ENCODE data around the gene GOLGA8O. TPM values are rescaled to one million over a fixed set of nuclear protein-coding genes. Genes with fewer than 3 reads are reported as not detected.
"Not testable (repeated sequence)": the region's sequence is repeated elsewhere in the genome, so short reads cannot be mapped to it uniquely, and the experiment has no call there.

Gene GOLGA8O
- total and polyA plus RNA-seq, 2 donors (not counting 3 experiments of a cell fraction or from before 2014, with no cell fraction given): 0.08 to 2.1 TPM

DNA sequence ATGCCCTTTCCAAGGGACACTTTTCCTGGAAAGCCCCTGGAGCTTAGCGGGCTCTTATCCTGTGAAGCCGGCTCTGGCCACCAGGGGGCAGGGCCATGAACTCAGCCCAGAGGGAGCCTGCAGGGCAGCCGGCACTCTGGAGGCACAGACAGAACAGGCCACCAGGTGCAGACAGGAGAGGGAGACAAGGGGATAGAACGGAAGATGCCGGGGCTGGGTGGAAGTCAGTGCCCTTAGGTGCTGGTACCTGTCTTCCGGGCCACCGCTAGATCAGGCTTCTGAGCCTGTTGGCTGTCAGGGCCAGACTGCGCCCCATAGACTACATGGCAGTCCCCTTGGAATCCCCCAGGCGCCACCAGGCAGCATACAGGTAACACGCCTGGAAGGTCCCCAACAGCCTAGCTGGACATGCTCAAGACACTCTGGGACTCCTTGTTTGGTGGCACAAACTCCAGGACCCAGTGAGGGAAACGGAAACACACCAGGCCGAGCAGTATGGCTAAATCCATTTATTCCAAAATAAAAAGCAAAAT lies 14.9 kb downstream of the GOLGA8O start:
- H2AFZ ChIP-seq (ENCODE audit: low read depth, low read length); H3K27ac ChIP-seq (ENCODE audit: insufficient read depth, low read depth, low read length); H3K9ac ChIP-seq (replicated peaks; ENCODE audit: extremely low read depth, insufficient read depth, low read length); H3K9me1 ChIP-seq (replicated peaks; ENCODE audit: control insufficient read depth, extremely low read depth, insufficient read depth, low read length); DNase-seq (ENCODE audit: low read depth, low spot score); H3K9me3 ChIP-seq (replicated peaks; ENCODE audit: control insufficient read depth, insufficient read depth, low read length); H3K79me2 ChIP-seq (ENCODE audit: control insufficient read depth, insufficient read depth, low read length); POLR2A ChIA-PET; BruUV-seq (replicated peaks); CTCF ChIA-PET; H3K4me2 ChIP-seq (ENCODE audit: insufficient read depth, low read length); dilution Hi-C loops (cut with MboI; ENCODE audit: extremely low pct_ligation_motif_present, low sequenced_read_pairs); H3K36me3 ChIP-seq (ENCODE audit: control insufficient read depth in 2 of 2, extremely low read depth in 1 of 2, insufficient read depth in 2 of 2, low read length in 2 of 2); intact Hi-C loops (cut with micrococcal nuclease); H3K4me1 ChIP-seq (ENCODE audit: control insufficient read depth, extremely low read depth, insufficient read depth, low read length); FAIRE-seq; H3K27me3 ChIP-seq (ENCODE audit: control insufficient read depth in 2 of 2, insufficient read depth in 2 of 2, low read length in 2 of 2); H3K4me3 ChIP-seq (replicated peaks in 1 of 3; ENCODE audit: insufficient read depth in 1 of 3, low read depth in 1 of 3, low read length in 3 of 3); H4K20me1 ChIP-seq (replicated peaks; ENCODE audit: control insufficient read depth, extremely low read depth, insufficient read depth, low read length): not testable (repeated sequence)

DNA sequence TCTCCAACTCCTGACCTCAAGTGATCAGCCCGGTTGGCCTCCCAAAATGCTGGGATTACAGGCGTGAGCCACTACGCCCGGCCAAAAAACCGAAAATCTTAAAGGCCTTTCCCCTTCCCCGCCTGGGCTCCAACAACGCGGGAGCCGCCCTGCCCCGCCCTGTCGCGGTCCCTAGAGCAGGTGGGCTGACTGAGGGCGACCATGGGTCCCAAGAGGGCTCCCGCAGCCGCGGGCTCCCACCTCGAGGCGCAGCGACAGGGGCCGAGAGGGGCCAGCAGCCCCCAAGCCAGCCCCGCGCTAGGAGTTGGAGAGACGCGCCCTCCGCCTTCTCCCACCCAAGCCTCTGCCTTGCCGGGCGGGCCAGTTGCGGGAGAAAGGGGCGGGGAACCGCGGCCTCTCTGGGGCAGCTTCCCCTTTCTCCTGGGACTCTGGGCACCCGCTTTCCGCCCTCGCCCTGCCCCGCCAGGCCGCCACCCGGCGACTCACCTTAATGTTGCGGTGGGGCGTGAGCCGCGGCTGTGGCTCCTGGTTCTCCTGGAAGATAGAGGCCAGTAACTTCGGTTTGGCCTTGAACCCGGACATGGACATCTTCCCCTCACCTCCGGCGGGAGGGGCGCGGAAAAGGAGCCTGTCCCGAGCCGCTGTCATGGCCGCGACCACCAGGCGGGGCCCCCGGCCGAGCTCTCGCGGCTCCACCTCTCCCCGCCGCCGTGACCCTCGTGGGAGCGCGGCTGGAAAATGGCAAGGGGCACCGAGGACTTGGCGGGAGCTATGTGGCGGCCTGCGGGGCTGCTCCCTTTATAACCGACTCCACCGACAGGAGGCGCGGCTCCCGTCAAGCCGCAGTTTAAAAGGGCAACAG lies 21.1 kb downstream of the GOLGA8O start:
- H3K36me3 ChIP-seq (ENCODE audit: control insufficient read depth in 2 of 2, extremely low read depth in 1 of 2, insufficient read depth in 2 of 2, low read length in 2 of 2); FAIRE-seq: not testable (repeated sequence)

DNA sequence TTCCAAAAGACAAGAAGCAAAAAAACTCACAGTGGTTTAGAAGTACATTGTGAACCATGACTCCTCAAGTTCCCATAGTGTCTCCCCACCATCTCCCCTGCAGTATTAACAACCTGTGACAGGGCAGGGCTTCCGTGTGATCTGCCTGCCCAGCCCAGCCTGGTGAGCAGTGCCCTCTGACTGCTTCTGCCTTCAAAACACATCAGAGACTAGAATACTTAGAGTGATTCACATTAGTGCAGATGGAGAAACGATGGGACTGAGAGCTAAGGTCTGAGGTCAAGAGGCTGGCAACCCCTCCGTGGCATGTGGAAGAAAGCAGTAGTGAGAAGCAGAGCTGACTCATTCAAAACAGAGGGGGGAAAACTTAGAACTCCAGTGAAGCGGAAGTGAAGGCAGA lies 27.8 kb downstream of the GOLGA8O start:
- intact Hi-C loops (cut with micrococcal nuclease); H3K79me2 ChIP-seq (ENCODE audit: control insufficient read depth, insufficient read depth, low read length); POLR2A ChIA-PET; H3K4me1 ChIP-seq (ENCODE audit: control insufficient read depth, extremely low read depth, insufficient read depth, low read length); H3K27me3 ChIP-seq (ENCODE audit: control insufficient read depth in 2 of 2, insufficient read depth in 2 of 2, low read length in 2 of 2); H3K9me3 ChIP-seq (replicated peaks; ENCODE audit: control insufficient read depth, insufficient read depth, low read length); H2AFZ ChIP-seq (ENCODE audit: low read depth, low read length); CTCF ChIA-PET; H3K4me2 ChIP-seq (ENCODE audit: insufficient read depth, low read length); H3K9ac ChIP-seq (replicated peaks; ENCODE audit: extremely low read depth, insufficient read depth, low read length); DNase-seq (ENCODE audit: low read depth, low spot score); H3K9me1 ChIP-seq (replicated peaks; ENCODE audit: control insufficient read depth, extremely low read depth, insufficient read depth, low read length); FAIRE-seq; dilution Hi-C loops (cut with MboI; ENCODE audit: extremely low pct_ligation_motif_present, low sequenced_read_pairs); H4K20me1 ChIP-seq (replicated peaks; ENCODE audit: control insufficient read depth, extremely low read depth, insufficient read depth, low read length); H3K27ac ChIP-seq (ENCODE audit: insufficient read depth, low read depth, low read length); H3K36me3 ChIP-seq (ENCODE audit: control insufficient read depth in 2 of 2, extremely low read depth in 1 of 2, insufficient read depth in 2 of 2, low read length in 2 of 2); H3K4me3 ChIP-seq (replicated peaks in 1 of 3; ENCODE audit: insufficient read depth in 1 of 3, low read depth in 1 of 3, low read length in 3 of 3); BruUV-seq (replicated peaks): not testable (repeated sequence)

More for the DNA sequence above, 21.1 kb downstream of the GOLGA8O start:
- H3K9me3 ChIP-seq (replicated peaks; ENCODE audit: control insufficient read depth, insufficient read depth, low read length); DNase-seq (ENCODE audit: low read depth, low spot score); H3K4me2 ChIP-seq (ENCODE audit: insufficient read depth, low read length); POLR2A ChIA-PET; H2AFZ ChIP-seq (ENCODE audit: low read depth, low read length); H3K9me1 ChIP-seq (replicated peaks; ENCODE audit: control insufficient read depth, extremely low read depth, insufficient read depth, low read length); CTCF ChIA-PET; H3K79me2 ChIP-seq (ENCODE audit: control insufficient read depth, insufficient read depth, low read length); H3K27me3 ChIP-seq (ENCODE audit: control insufficient read depth in 2 of 2, insufficient read depth in 2 of 2, low read length in 2 of 2); intact Hi-C loops (cut with micrococcal nuclease); dilution Hi-C loops (cut with MboI; ENCODE audit: extremely low pct_ligation_motif_present, low sequenced_read_pairs); BruUV-seq (replicated peaks); H4K20me1 ChIP-seq (replicated peaks; ENCODE audit: control insufficient read depth, extremely low read depth, insufficient read depth, low read length); H3K4me1 ChIP-seq (ENCODE audit: control insufficient read depth, extremely low read depth, insufficient read depth, low read length); H3K27ac ChIP-seq (ENCODE audit: insufficient read depth, low read depth, low read length); H3K4me3 ChIP-seq (replicated peaks in 1 of 3; ENCODE audit: insufficient read depth in 1 of 3, low read depth in 1 of 3, low read length in 3 of 3); H3K9ac ChIP-seq (replicated peaks; ENCODE audit: extremely low read depth, insufficient read depth, low read length): not testable (repeated sequence)

DNA sequence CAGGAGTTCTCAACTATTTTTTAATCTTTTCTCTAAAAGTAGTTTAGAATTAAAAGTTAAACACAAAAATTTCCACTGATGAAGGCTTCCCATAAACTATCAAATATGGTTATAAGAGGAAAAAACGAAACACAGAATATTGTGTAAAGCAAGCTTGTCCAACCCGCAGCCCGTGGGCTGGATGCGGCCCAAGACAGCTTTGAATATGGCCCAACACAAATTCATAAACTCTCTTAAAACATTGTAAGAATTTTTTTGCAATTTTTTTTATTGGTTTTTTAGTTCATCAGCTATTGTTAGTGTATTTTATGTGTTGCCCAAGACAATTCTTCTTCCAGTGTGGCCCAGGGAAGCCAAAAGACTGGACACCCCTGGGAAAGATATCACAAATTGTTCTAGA lies 28.9 kb downstream of the GOLGA8O start:
- H2AFZ ChIP-seq (ENCODE audit: low read depth, low read length); H4K20me1 ChIP-seq (replicated peaks; ENCODE audit: control insufficient read depth, extremely low read depth, insufficient read depth, low read length); H3K4me1 ChIP-seq (ENCODE audit: control insufficient read depth, extremely low read depth, insufficient read depth, low read length); BruUV-seq (replicated peaks); H3K27me3 ChIP-seq (ENCODE audit: control insufficient read depth in 2 of 2, insufficient read depth in 2 of 2, low read length in 2 of 2); H3K27ac ChIP-seq (ENCODE audit: insufficient read depth, low read depth, low read length); dilution Hi-C loops (cut with MboI; ENCODE audit: extremely low pct_ligation_motif_present, low sequenced_read_pairs); H3K4me2 ChIP-seq (ENCODE audit: insufficient read depth, low read length); FAIRE-seq; POLR2A ChIA-PET; H3K36me3 ChIP-seq (ENCODE audit: control insufficient read depth in 2 of 2, extremely low read depth in 1 of 2, insufficient read depth in 2 of 2, low read length in 2 of 2); H3K9me3 ChIP-seq (replicated peaks; ENCODE audit: control insufficient read depth, insufficient read depth, low read length); H3K9ac ChIP-seq (replicated peaks; ENCODE audit: extremely low read depth, insufficient read depth, low read length); intact Hi-C loops (cut with micrococcal nuclease); H3K4me3 ChIP-seq (replicated peaks in 1 of 3; ENCODE audit: insufficient read depth in 1 of 3, low read depth in 1 of 3, low read length in 3 of 3); CTCF ChIA-PET; H3K79me2 ChIP-seq (ENCODE audit: control insufficient read depth, insufficient read depth, low read length); H3K9me1 ChIP-seq (replicated peaks; ENCODE audit: control insufficient read depth, extremely low read depth, insufficient read depth, low read length): not testable (repeated sequence)
- DNase-seq (ENCODE audit: low read depth, low spot score): peak; percentile 0
